ENCODE data around the gene ZNF768.

DNA sequence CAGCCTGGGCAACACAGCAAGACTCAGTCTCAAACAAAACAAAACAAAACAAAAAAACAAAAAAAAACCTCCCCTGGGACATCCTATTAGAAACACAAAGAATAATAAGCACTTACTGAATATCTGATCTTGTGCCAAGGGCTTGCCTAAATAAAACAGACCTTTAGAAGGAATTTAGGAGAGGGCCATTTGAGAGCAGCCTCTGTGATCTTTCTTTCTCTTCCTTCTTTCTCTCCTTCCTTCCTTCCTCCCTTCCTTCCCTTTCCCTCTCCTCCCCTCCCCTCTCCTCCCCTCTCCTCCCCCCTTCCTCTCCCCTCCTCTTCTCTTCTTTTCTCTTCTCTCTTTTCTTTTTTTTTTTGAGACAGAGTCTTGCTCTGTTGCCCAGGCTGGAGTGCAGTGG, 41.5 kb downstream of the ZNF768 start:
- TF ChIP-seq CTCF (IDR thresholded peaks at IDR 0.05) (no peak), ZFX (IDR thresholded peaks at IDR 0.05; ENCODE audit: borderline replicate concordance) (no peak)
